Testis (tissue), 3 donors: Measurements from ENCODE around the gene SCLY. TPM values are rescaled to one million over a fixed set of nuclear protein-coding genes. Genes with fewer than 3 reads are reported as not detected.
"Not testable (repeated sequence)": the region's sequence is repeated elsewhere in the genome, so short reads cannot be mapped to it uniquely, and the experiment has no call there.

ENCODE experiments used
- DNase-seq: peaks from one replicate; pipeline ENCODE4 v3.0.0-alpha.2; 2019
- H3K27ac ChIP-seq, 2 donors: fragments of 200-600 bp; sonication (generic); one replicate each; pipeline ENCODE4 v1.5.1; 2019
- H3K27me3 ChIP-seq: fragments of 200-600 bp; sonication (generic); one replicate; pipeline ENCODE4 v1.5.1; 2019
- H3K36me3 ChIP-seq: fragments of 200-600 bp; sonication (generic); one replicate; pipeline ENCODE4 v1.5.1; 2017; ENCODE audit warnings: low read depth; ENCODE audit errors: missing control alignments
- H3K4me1 ChIP-seq: fragments of 200-600 bp; sonication (generic); one replicate; pipeline ENCODE4 v1.5.1; 2019
- H3K4me3 ChIP-seq, 2 donors: fragments of 200-600 bp; sonication (generic); one replicate each; pipeline ENCODE4 v1.5.1; 2017 to 2019
- H3K9me3 ChIP-seq: fragments of 200-600 bp; sonication (generic); one replicate; pipeline ENCODE4 v1.5.1; 2017
- POLR2A ChIP-seq: fragments of 450-650 bp; IDR thresholded peaks from one replicate; pipeline ENCODE4 v1.6.1; 2017; ENCODE audit warnings: antibody characterized with exemption, mild to moderate bottlenecking, moderate library complexity
- WGBS, 2 donors: methylation state at CpG; one replicate each; pipeline ENCODE4 v1.1.5; 2018; 5-methylcytosine and 5-hydroxymethylcytosine counted together
- intact Hi-C: fragments of 100-400 bp; cut with DNase I; formaldehyde crosslinking; loops from one replicate; pipeline ENCODE4 v1.15.1; 2023; ENCODE audit warnings: low total_unique reads
- polyA plus RNA-seq: library from polyadenylated mRNA; stranded (reverse); fragments of 350-450 nt; fragmentation: Illumina TruSeq; extraction: RNeasy Lipid Tissue Mini Kit (QIAGEN cat#74804); gene quantifications from one replicate; pipeline ENCODE4 v1.2.3, GENCODE V29; 2014; ENCODE audit warnings: low read depth, low replicate concordance; ENCODE audit not compliant: insufficient read depth
- total RNA-seq, 2 donors: library from RNA; depleted of rRNA; stranded (reverse); fragments of >200 nt; gene quantifications; one replicate each; pipeline ENCODE4 v1.2.3, GENCODE V29; 2016
- TF ChIP-seq, protein P1 (sequence below), 3 experiments: fragments of 450-650 bp in 2 of 3; fragments of 200-600 bp in 1 of 3; sonication (generic) in 1 of 3; IDR thresholded peaks; one replicate each; pipeline ENCODE4 v1.5.1; 2016 to 2019; ENCODE audit warnings: antibody characterized with exemption in 3 of 3, mild to moderate bottlenecking in 2 of 3, moderate library complexity in 1 of 3

Gene SCLY
- total and polyA plus RNA-seq, 3 donors from 2014 or later: 19.6 to 40.2 (median 24.6) TPM

DNA sequence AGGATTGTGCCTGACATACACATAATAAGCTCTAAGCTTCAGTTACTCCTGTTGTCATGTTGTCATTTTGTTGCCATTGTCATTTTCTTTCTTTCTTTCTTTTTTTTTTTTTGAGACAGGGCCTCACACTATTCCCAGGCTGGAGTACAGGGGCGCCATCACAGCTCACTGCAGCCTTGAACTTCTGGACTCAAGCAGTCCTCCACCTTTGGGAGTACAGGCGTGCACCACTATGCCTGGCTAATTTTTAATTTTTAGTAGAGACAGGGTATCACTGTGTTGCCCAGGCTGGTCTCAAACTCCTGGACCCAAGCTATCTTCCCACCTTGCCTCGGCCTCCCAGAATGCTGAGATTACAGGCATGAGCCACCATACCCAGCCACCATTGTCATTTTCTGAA lies 30.9 kb upstream of the SCLY start:
- no peak for TF ChIP-seq POLR2A
- TF ChIP-seq, protein P1, sequence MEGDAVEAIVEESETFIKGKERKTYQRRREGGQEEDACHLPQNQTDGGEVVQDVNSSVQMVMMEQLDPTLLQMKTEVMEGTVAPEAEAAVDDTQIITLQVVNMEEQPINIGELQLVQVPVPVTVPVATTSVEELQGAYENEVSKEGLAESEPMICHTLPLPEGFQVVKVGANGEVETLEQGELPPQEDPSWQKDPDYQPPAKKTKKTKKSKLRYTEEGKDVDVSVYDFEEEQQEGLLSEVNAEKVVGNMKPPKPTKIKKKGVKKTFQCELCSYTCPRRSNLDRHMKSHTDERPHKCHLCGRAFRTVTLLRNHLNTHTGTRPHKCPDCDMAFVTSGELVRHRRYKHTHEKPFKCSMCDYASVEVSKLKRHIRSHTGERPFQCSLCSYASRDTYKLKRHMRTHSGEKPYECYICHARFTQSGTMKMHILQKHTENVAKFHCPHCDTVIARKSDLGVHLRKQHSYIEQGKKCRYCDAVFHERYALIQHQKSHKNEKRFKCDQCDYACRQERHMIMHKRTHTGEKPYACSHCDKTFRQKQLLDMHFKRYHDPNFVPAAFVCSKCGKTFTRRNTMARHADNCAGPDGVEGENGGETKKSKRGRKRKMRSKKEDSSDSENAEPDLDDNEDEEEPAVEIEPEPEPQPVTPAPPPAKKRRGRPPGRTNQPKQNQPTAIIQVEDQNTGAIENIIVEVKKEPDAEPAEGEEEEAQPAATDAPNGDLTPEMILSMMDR (IDR thresholded peaks at IDR 0.05): no peak
- H3K27ac ChIP-seq: no peak overlapping the region
- no peak for DNase-seq
- intact Hi-C loops: no loop called here
- H3K9me3 ChIP-seq: no peaks in the 10 kb centered on the region
- no peaks in the 10 kb centered on the region for H3K27me3 ChIP-seq
- WGBS, 2 donors: 96 to 100% methylated on average over 3 of the region's 3 CpGs
- H3K4me1 ChIP-seq: no peaks in the 10 kb centered on the region
- H3K36me3 ChIP-seq: no peaks in the 10 kb centered on the region
- H3K4me3 ChIP-seq: no peak overlapping the region

DNA sequence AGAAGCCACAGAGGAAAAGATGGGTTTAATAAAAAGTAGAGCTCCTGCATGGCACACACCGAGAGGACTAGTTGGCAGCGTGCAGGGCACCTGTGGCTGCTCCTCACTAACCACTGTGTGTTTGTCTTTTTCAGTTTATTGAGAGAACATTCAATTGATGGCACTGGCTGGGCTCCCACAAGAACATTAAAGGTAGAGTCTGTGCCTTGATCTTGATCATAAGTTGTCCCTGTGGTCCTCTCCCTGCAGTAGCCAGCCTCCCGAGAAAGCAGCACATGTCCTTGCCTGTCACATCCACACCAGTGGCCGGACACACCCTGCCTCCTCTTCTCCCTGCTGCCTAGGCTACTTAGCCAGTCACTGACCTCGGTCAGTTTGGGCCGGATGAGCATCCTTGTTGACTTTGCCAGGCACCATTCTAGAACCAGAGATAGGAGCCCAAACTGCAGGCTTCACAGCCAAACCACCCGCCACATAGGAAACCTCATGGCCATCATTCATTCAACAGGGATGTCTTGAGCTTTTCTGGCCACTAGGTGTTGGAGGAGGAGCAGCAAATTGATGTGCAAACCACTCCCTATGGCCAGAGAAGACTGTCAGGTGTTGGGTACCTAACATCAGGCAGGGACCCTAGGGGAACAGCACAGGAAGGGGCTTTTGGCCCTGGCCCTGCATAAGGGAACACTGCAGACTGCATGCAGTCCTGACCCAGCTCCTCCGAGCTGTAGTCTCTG lies 30.2 kb upstream of the SCLY start:
- Histone ChIP-seq H3K27ac (no peak overlapping the region), H3K36me3 (no peaks in the 10 kb centered on the region), H3K4me3 (no peak overlapping the region), H3K27me3 (no peaks in the 10 kb centered on the region), H3K9me3 (no peaks in the 10 kb centered on the region), H3K4me1 (no peaks in the 10 kb centered on the region)
- TF ChIP-seq, protein P1 (IDR thresholded peaks at IDR 0.05): no peak
- TF ChIP-seq POLR2A: no peak
- intact Hi-C loops: no loop called here
- DNase-seq: no peak
- WGBS, 2 donors: 90 to 97% methylated on average over 8 of the region's 8 CpGs

DNA sequence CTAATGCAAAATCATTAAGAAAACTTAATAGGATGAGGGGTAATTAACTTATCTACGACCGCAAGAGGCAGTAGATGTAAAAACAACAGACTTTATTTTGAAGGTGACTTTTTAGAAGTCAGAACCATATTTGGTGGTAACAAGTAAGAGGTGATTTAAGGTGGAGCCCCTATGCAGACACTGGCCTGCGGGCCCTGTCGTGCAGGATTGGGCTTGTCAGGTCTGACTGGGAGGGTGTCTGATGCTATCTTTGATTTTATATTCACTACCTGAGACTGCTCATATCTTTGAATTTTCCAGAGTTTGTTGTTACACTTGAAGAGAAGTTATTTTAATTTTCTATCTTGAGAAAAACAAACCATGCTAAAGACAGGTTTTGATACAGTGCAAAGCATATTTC lies 29.1 kb upstream of the SCLY start:
- Histone ChIP-seq H3K27me3 (no peaks in the 10 kb centered on the region), H3K4me1 (no peaks in the 10 kb centered on the region), H3K27ac (no peak overlapping the region), H3K4me3 (no peak overlapping the region), H3K36me3 (no peaks in the 10 kb centered on the region), H3K9me3 (no peaks in the 10 kb centered on the region)
- intact Hi-C loops: no loop called here
- no peak for TF ChIP-seq POLR2A
- TF ChIP-seq, protein P1 (IDR thresholded peaks at IDR 0.05): no peak
- WGBS, 2 donors: 94 to 95% methylated on average over 4 of the region's 4 CpGs
- DNase-seq: no peak

DNA sequence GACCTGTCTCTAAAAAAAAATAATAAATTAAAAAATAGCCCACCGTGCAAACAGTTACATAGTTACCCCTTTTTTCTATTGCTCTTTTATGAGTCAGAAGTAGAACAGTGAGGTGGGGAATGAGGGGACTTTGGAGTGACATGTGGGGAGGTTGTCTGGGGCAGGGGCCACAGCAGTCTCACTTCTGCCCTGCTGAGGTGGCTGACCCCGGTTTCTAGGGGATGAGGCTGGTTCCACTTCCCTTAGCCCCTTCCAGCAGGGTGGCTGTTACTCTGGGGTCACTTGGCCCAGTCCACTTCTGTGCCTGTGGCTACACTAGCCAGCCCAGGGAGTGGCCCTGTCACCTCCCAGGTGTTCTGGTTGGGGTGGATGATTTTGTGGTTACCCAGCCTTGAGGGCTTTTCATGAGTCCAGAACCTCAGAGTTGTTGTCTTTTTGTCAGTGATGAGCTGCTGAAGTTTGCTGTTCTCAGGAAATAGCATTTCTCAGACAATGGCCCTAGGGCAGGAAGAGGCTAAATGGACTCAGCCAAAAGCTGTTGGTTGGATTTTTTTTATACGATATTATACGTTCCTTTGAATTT lies 28.0 kb upstream of the SCLY start:
- Histone ChIP-seq H3K4me3 (no peak overlapping the region), H3K27me3 (no peaks in the 10 kb centered on the region), H3K27ac (no peak overlapping the region), H3K36me3 (no peaks in the 10 kb centered on the region), H3K4me1 (no peaks in the 10 kb centered on the region), H3K9me3 (no peaks in the 10 kb centered on the region)
- TF ChIP-seq, protein P1 (IDR thresholded peaks at IDR 0.05): no peak
- TF ChIP-seq POLR2A: no peak
- WGBS, 2 donors: 65 to 66% methylated on average over 4 of the region's 4 CpGs
- no peak for DNase-seq
- intact Hi-C loops: no loop called here

DNA sequence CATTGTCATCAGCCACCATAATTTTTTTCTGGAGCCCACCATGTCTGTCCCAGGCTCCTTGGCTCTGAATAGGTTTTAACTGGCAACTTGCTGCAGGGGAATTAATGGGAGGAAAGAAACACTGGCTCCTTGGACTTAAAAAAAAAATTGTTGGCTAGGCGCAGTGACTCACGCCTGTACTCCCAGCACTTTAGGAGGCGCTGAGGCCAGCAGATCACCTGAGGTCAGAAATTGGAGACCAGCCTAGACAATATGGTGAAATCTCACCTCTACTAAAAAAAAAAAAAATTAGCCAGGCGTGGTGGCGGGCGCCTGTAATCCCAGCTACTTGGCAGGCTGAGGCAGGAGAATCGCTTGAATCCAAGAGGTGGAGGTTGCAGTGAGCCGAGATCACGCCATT lies 26.8 kb upstream of the SCLY start:
- DNase-seq, H3K9me3 ChIP-seq, H3K27me3 ChIP-seq, H3K4me3 ChIP-seq, intact Hi-C loops, H3K4me1 ChIP-seq, H3K36me3 ChIP-seq, H3K27ac ChIP-seq: not testable (repeated sequence)
- 92 to 93% methylated on average over 9 of the region's 9 CpGs for WGBS, 2 donors
